OCI-LY1 (cell line): ENCODE measurements around the gene CLPTM1L.

Source experiments
- H2AFZ ChIP-seq: fragments of 200-600 bp; sonication (generic), shearing (Covaris generic); 2 replicates; pipeline ENCODE4 v1.6.0; 2014; ENCODE audit warnings: antibody characterized with exemption, mild to moderate bottlenecking, low read length
- H3F3A ChIP-seq: fragments of 200-600 bp; sonication (generic), shearing (Covaris generic); 2 replicates; pipeline ENCODE4 v1.6.0; 2014; ENCODE audit warnings: mild to moderate bottlenecking, antibody characterized with exemption, low read length, moderate library complexity; ENCODE audit not compliant: insufficient read depth
- H3K27ac ChIP-seq: fragments of 200-600 bp; sonication (generic); 2 replicates; pipeline ENCODE4 v1.5.1; 2014; ENCODE audit warnings: low read length, mixed run types, mild to moderate bottlenecking, low read depth; ENCODE audit not compliant: poor library complexity, severe bottlenecking
- H3K27me3 ChIP-seq: fragments of 200-600 bp; sonication (generic); 2 replicates; pipeline ENCODE4 v1.6.0; 2014; ENCODE audit warnings: antibody characterized with exemption, mild to moderate bottlenecking, low read length, moderate library complexity; ENCODE audit not compliant: insufficient read depth
- H3K36me3 ChIP-seq: fragments of 200-600 bp; sonication (generic); 2 replicates; pipeline ENCODE4 v1.6.1; 2014; ENCODE audit warnings: mild to moderate bottlenecking, antibody characterized with exemption, low read length, moderate library complexity, mixed read lengths; ENCODE audit not compliant: insufficient read depth
- H3K4me1 ChIP-seq: fragments of 200-600 bp; sonication (generic); 2 replicates; pipeline ENCODE4 v1.5.1; 2014; ENCODE audit warnings: mild to moderate bottlenecking, low read length, moderate library complexity; ENCODE audit not compliant: insufficient read depth, severe bottlenecking
- H3K4me2 ChIP-seq: fragments of 200-600 bp; sonication (generic), shearing (Covaris generic); 2 replicates; pipeline ENCODE4 v1.6.1; 2014; ENCODE audit warnings: low read length
- H3K4me3 ChIP-seq: fragments of 200-600 bp; sonication (generic); 2 replicates; pipeline ENCODE4 v1.5.1; 2014; ENCODE audit warnings: low read length, low read depth, mild to moderate bottlenecking, mixed read lengths; ENCODE audit not compliant: poor library complexity, severe bottlenecking
- H3K79me2 ChIP-seq: fragments of 200-600 bp; shearing (Covaris generic); 2 replicates; pipeline ENCODE4 v1.6.1; 2016; ENCODE audit warnings: mixed run types, low read length, mixed read lengths; ENCODE audit not compliant: insufficient read depth
- H3K9ac ChIP-seq: fragments of 200-600 bp; sonication (generic), shearing (Covaris generic); 2 replicates; pipeline ENCODE4 v1.6.1; 2014; ENCODE audit warnings: mild to moderate bottlenecking, low read length, mixed read lengths
- H3K9me2 ChIP-seq: fragments of 200-600 bp; sonication (generic), shearing (Covaris generic); 2 replicates; pipeline ENCODE4 v1.6.1; 2014; ENCODE audit warnings: low read depth, mild to moderate bottlenecking, low read length, mixed read lengths
- H3K9me3 ChIP-seq: fragments of 200-600 bp; shearing (Covaris generic); 2 replicates; pipeline ENCODE4 v1.6.1; 2014; ENCODE audit warnings: low read length, mixed read lengths
- H4K20me1 ChIP-seq: fragments of 200-600 bp; sonication (generic), shearing (Covaris generic); 2 replicates; pipeline ENCODE4 v1.6.0; 2016; ENCODE audit warnings: mild to moderate bottlenecking, low read length; ENCODE audit not compliant: insufficient read depth
- EZH2 ChIP-seq: fragments of 200-600 bp; sonication (generic), shearing (Covaris generic); IDR thresholded peaks from 2 replicates; pipeline ENCODE4 v1.8.0; 2017; ENCODE audit warnings: borderline replicate concordance, mixed run types, mild to moderate bottlenecking, antibody characterized with exemption, low read length, moderate library complexity, mixed read lengths
- TF ChIP-seq, protein P1 (sequence below): fragments of 200-600 bp; sonication (generic), shearing (Covaris generic); IDR thresholded peaks from 2 replicates; pipeline ENCODE4 v1.5.1; 2017; ENCODE audit warnings: mild to moderate bottlenecking, antibody characterized with exemption, low read length, moderate library complexity, mixed read lengths

CLPTM1L gene

DNA sequence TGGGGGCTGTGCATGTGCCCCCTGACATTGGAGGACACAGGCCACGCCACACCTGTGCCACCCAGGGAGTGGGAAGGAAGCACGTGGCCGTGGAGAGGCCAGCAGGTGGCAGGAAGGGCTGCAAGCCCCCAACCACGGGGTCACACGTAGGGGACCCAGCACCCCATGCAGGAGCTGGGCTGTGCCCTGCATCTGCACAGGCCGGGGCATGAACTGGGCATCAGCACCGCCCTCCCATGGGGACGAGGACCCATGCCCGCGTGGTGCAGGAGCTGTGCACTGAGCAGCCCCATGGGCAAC lies 13.8 kb upstream of the CLPTM1L start:
- Histone ChIP-seq H3K4me1 (no peaks in the 10 kb centered on the region), H4K20me1 (no peaks in the 10 kb centered on the region), H3K27ac (no peak overlapping the region), H3K9ac (no peak overlapping the region), H3K27me3 (peaks cover 12% of the 10 kb centered on the region), H3K36me3 (no peaks in the 10 kb centered on the region), H3K9me3 (no peaks in the 10 kb centered on the region), H3K79me2 (no peaks in the 10 kb centered on the region), H3K9me2 (no peaks in the 10 kb centered on the region), H2AFZ (no peak overlapping the region), H3K4me3 (no peak overlapping the region), H3K4me2 (no peak overlapping the region), H3F3A (no peaks in the 10 kb centered on the region)
- TF ChIP-seq, protein P1, sequence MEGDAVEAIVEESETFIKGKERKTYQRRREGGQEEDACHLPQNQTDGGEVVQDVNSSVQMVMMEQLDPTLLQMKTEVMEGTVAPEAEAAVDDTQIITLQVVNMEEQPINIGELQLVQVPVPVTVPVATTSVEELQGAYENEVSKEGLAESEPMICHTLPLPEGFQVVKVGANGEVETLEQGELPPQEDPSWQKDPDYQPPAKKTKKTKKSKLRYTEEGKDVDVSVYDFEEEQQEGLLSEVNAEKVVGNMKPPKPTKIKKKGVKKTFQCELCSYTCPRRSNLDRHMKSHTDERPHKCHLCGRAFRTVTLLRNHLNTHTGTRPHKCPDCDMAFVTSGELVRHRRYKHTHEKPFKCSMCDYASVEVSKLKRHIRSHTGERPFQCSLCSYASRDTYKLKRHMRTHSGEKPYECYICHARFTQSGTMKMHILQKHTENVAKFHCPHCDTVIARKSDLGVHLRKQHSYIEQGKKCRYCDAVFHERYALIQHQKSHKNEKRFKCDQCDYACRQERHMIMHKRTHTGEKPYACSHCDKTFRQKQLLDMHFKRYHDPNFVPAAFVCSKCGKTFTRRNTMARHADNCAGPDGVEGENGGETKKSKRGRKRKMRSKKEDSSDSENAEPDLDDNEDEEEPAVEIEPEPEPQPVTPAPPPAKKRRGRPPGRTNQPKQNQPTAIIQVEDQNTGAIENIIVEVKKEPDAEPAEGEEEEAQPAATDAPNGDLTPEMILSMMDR, result no peak
- no peak for TF ChIP-seq EZH2

DNA sequence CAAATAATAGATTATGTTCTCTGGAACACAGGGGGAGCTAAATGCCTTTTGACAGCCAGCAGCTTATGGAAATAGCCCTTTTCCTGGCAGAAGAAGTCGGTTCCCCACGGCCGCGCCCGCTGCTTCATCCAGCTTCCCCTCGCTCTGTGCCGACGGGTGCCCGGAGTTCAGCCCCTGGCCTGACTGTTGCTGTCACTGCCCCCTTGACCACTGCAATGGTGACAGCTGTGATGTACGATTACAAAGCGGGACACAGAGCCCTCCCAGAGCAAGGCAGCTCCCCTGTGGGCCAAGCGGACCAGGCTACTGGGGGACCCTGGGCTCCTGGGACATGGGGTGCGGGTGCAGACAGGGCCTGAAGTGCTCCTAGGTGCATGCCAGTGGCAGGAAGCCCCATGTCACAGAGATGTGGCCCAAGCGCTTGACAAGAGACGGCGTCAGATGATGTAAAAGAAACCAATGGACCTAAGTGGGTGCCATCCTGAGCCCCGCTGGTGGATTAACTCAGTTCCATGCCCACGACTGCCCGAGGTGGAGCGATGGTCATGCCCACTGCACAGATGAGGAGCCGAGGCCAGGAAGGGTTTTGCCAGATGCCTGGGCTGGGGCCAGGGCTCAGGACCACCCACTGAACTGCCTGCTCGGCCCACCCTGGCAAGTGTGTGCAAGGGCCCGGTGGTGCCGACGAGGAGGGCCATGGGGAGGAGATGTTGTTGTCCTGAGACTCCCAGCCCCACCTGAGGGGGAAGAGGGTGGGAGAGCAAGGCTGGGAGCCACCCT lies 13.2 kb upstream of the CLPTM1L start:
- H3K9me3 ChIP-seq, result no peaks in the 10 kb centered on the region
- no peaks in the 10 kb centered on the region for H4K20me1 ChIP-seq
- no peak for TF ChIP-seq EZH2
- TF ChIP-seq, protein P1, result no peak
- H3K4me3 ChIP-seq, result no peak overlapping the region
- no peaks in the 10 kb centered on the region for H3K79me2 ChIP-seq
- no peak overlapping the region for H2AFZ ChIP-seq
- H3K9ac ChIP-seq, result no peak overlapping the region
- no peaks in the 10 kb centered on the region for H3F3A ChIP-seq
- H3K9me2 ChIP-seq, result no peaks in the 10 kb centered on the region
- peaks cover 6% of the 10 kb centered on the region for H3K27me3 ChIP-seq
- no peaks in the 10 kb centered on the region for H3K4me1 ChIP-seq
- H3K27ac ChIP-seq, result no peak overlapping the region
- H3K36me3 ChIP-seq, result no peaks in the 10 kb centered on the region
- no peak overlapping the region for H3K4me2 ChIP-seq

DNA sequence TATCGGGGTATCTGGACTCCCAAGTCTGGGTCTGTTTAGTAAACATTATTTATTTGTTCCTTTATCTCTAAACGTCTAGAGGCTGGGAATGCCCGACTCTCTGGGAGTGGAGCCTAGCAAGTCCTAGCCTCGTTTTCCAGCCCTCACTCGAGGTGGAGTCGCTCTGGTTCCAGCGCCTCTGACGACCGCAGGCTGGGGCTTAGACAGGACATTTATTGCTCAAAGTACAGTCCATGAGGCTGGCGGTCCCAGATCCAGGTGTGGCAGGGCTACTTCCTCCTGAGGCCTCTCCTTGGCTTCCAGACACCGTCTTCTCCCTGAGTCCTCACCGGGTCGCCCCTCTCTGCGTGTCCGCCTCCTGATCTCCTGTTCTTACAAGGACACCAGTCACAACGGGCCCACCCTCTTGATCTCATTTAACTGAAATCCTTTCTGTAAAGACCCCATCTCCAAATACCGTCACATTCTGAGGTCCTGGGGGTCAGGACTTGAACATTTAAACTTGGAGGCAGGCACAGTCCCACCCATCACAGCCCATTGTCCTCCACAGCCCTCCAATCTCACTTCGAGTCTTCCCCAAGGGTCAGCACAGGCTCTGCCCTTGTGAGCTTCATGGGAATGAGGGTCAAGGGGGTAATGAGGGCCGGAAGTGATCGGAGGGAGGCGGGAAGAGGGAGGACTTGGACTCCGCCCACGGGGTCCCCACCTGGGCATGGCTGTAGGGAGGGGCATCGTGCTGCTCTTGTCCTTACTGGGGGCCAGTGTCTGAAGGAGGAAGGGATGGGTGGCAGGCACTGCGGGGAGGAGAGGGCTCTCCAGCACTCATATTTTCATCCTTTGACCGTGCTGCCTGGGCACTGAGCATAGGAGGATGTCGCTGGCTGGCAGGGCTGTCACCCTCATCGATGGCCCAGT lies 12.2 kb upstream of the CLPTM1L start:
- Histone ChIP-seq H2AFZ (no peak overlapping the region), H3K36me3 (no peaks in the 10 kb centered on the region), H4K20me1 (no peaks in the 10 kb centered on the region), H3F3A (no peaks in the 10 kb centered on the region), H3K27me3 (peaks cover 9% of the 10 kb centered on the region), H3K4me3 (no peak overlapping the region), H3K27ac (no peak overlapping the region), H3K79me2 (no peaks in the 10 kb centered on the region), H3K9ac (no peak overlapping the region), H3K4me1 (no peaks in the 10 kb centered on the region), H3K4me2 (no peak overlapping the region), H3K9me3 (no peaks in the 10 kb centered on the region), H3K9me2 (no peaks in the 10 kb centered on the region)
- no peak for TF ChIP-seq EZH2
- TF ChIP-seq, protein P1, result no peak
